ENCODE results near the gene GNPTAB. TPM values are rescaled to one million over a fixed set of nuclear protein-coding genes. Genes with fewer than 3 reads are reported as not detected.

GNPTAB gene
- total and polyA plus RNA-seq, 2 of the 4 experiments (the other 2 are of a cell fraction): 16.0 to 24.2 TPM

GRCh38 chr12:101746196-101746595, 84.6 kb downstream of the GNPTAB start:
- WGBS, 2 experiments (ENCODE audit: extremely low coverage in 2 of 2, insufficient read length in 1 of 2): no CpG with 5 or more reads among the region's 1 CpG
- no peak overlapping the region for H2AK5ac ChIP-seq (ENCODE audit: low read depth, low read length)
- H3K9me3 ChIP-seq (ENCODE audit: control insufficient read depth, insufficient read depth, low read length): no peaks in the 10 kb centered on the region
- DNase-seq (no peak), ATAC-seq (ENCODE audit: low read depth) (no peak)
- H4K5ac ChIP-seq (ENCODE audit: low read depth, low read length): no peak overlapping the region
- H3K4me2 ChIP-seq (ENCODE audit: low read depth, low read length): no peak overlapping the region
- H3K79me1 ChIP-seq (ENCODE audit: low read depth in 1 of 2, low read length in 2 of 2): no peaks in the 10 kb centered on the region
- H3K9me1 ChIP-seq (ENCODE audit: insufficient read depth, low read length): no peaks in the 10 kb centered on the region; the same call in 1 of the 2 replicates
- no peak overlapping the region for H2BK15ac ChIP-seq (ENCODE audit: low read depth, low read length)
- no peak overlapping the region for H3K14ac ChIP-seq (replicated peaks; ENCODE audit: low read depth, low read length)
- H3K27me3 ChIP-seq (ENCODE audit: control insufficient read depth, insufficient read depth, low read length): no peaks in the 10 kb centered on the region
- H2AK9ac ChIP-seq (replicated peaks; ENCODE audit: low read depth, low read length, poor library complexity): no peak overlapping the region
- TF ChIP-seq MXI1 (IDR thresholded peaks at IDR 0.05; ENCODE audit: borderline replicate concordance, low read depth, low read length) (no peak), MAFK (IDR thresholded peaks at IDR 0.05; ENCODE audit: low read depth, low read length) (no peak), RCOR1 (IDR thresholded peaks at IDR 0.05; ENCODE audit: insufficient replicate concordance, low read length) (no peak), RFX5 (IDR thresholded peaks at IDR 0.05; ENCODE audit: low read depth, low read length) (no peak), FOS (IDR thresholded peaks at IDR 0.05; ENCODE audit: low read depth, low read length) (no peak), CEBPB (IDR thresholded peaks at IDR 0.05; ENCODE audit: low read depth, low read length) (no peak), SMC3 (IDR thresholded peaks at IDR 0.05; ENCODE audit: low read depth, low read length) (no peak)
- TF ChIP-seq, protein P1, sequence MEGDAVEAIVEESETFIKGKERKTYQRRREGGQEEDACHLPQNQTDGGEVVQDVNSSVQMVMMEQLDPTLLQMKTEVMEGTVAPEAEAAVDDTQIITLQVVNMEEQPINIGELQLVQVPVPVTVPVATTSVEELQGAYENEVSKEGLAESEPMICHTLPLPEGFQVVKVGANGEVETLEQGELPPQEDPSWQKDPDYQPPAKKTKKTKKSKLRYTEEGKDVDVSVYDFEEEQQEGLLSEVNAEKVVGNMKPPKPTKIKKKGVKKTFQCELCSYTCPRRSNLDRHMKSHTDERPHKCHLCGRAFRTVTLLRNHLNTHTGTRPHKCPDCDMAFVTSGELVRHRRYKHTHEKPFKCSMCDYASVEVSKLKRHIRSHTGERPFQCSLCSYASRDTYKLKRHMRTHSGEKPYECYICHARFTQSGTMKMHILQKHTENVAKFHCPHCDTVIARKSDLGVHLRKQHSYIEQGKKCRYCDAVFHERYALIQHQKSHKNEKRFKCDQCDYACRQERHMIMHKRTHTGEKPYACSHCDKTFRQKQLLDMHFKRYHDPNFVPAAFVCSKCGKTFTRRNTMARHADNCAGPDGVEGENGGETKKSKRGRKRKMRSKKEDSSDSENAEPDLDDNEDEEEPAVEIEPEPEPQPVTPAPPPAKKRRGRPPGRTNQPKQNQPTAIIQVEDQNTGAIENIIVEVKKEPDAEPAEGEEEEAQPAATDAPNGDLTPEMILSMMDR (conservative IDR thresholded peaks at IDR 0.05; ENCODE audit: low read depth, low read length): no peak
- in situ Hi-C loops (cut with MboI; ENCODE audit: low sequenced_read_pairs): no loop called here
- ChIA-PET CTCF (interaction anchor here (0.6 to 1.4 kb wide), 2 partner anchors 26 to 1545 kb away, joined by 3 read pairs; no protein-coding TSS in a partner anchor), POLR2A (ENCODE audit: unreplicated experiment) (no interaction called here)
- H4K20me1 ChIP-seq (ENCODE audit: insufficient read depth, low read length): no peaks in the 10 kb centered on the region
- H3K4me3 ChIP-seq (ENCODE audit: insufficient read depth, low read depth, low read length): no peak overlapping the region
- no peak overlapping the region for H3K56ac ChIP-seq (ENCODE audit: extremely low read depth, insufficient read depth, low read length)
- H2BK5ac ChIP-seq (ENCODE audit: low read depth, low read length, poor library complexity, severe bottlenecking): no peak overlapping the region
- intact Hi-C loops (cut with micrococcal nuclease): no loop called here
- dilution Hi-C loops (cut with HindIII; ENCODE audit: low sequenced_read_pairs, unreplicated experiment): no loop called here
- H3K4ac ChIP-seq (ENCODE audit: low read depth, low read length): no peak overlapping the region
- no peak overlapping the region for H3K18ac ChIP-seq (ENCODE audit: low read depth, low read length)
- no peak overlapping the region for H2BK120ac ChIP-seq (ENCODE audit: low read depth, low read length)
- no peak overlapping the region for H4K91ac ChIP-seq (ENCODE audit: insufficient read depth, low read depth, low read length)
- H2BK20ac ChIP-seq (ENCODE audit: low read depth, low read length): no peak overlapping the region
- no peak overlapping the region for H3K23ac ChIP-seq (ENCODE audit: low read depth, low read length)
- no peaks in the 10 kb centered on the region for H3K4me1 ChIP-seq (ENCODE audit: control insufficient read depth, insufficient read depth, low read length)
- H3K36me3 ChIP-seq (ENCODE audit: control insufficient read depth, insufficient read depth, low read length): peaks cover 24% of the 10 kb centered on the region
- H2AFZ ChIP-seq (replicated peaks; ENCODE audit: low read length, poor library complexity): no peak overlapping the region
- no peak overlapping the region for H4K8ac ChIP-seq (ENCODE audit: low read depth in 2 of 2, low read length in 2 of 2)
- BruUV-seq (replicated peaks): TSS peak; percentile 87
- H3K9ac ChIP-seq (ENCODE audit: low read depth, low read length): no peak overlapping the region
- no peak overlapping the region for H3K27ac ChIP-seq (ENCODE audit: insufficient read depth, low read length)
